IPS-18a (cell line): ENCODE results near the gene UBE2V1.

Experiments
- H3K27ac ChIP-seq: one replicate; pipeline ENCODE4 v1.5.1; 2013; ENCODE audit warnings: low read length
- H3K27me3 ChIP-seq: one replicate; pipeline ENCODE4 v1.6.1; 2013; ENCODE audit warnings: mild to moderate bottlenecking, low read length; ENCODE audit not compliant: control insufficient read depth, insufficient read depth
- H3K36me3 ChIP-seq: one replicate; pipeline ENCODE4 v1.6.1; 2013; ENCODE audit warnings: low read depth, low read length; ENCODE audit not compliant: control insufficient read depth
- H3K4me1 ChIP-seq: one replicate; pipeline ENCODE4 v1.6.1; 2013; ENCODE audit warnings: low read depth, low read length; ENCODE audit not compliant: control insufficient read depth
- H3K4me3 ChIP-seq: one replicate; pipeline ENCODE4 v1.5.1; 2013; ENCODE audit warnings: low read length
- H3K9ac ChIP-seq: one replicate; pipeline ENCODE4 v1.6.1; 2013; ENCODE audit warnings: mild to moderate bottlenecking, low read length, moderate library complexity
- H3K9me3 ChIP-seq: one replicate; pipeline ENCODE4 v1.6.1; 2013; ENCODE audit warnings: low read depth, low read length; ENCODE audit not compliant: control insufficient read depth

The UBE2V1 gene

GRCh38 chr20:50099113-50099512 is 13.8 kb downstream of the UBE2V1 start:
- Histone ChIP-seq H3K9ac (no peak overlapping the region), H3K27me3 (no peaks in the 10 kb centered on the region), H3K36me3 (peaks cover 25% of the 10 kb centered on the region), H3K4me3 (no peak overlapping the region), H3K27ac (no peak overlapping the region), H3K9me3 (no peaks in the 10 kb centered on the region), H3K4me1 (peaks cover 12% of the 10 kb centered on the region)

GRCh38 chr20:50098259-50098658 is 14.7 kb downstream of the UBE2V1 start:
- Histone ChIP-seq H3K4me3 (no peak overlapping the region), H3K36me3 (peaks cover 28% of the 10 kb centered on the region), H3K9me3 (no peaks in the 10 kb centered on the region), H3K4me1 (peaks cover 12% of the 10 kb centered on the region), H3K27ac (no peak overlapping the region), H3K9ac (no peak overlapping the region), H3K27me3 (no peaks in the 10 kb centered on the region)

DNA sequence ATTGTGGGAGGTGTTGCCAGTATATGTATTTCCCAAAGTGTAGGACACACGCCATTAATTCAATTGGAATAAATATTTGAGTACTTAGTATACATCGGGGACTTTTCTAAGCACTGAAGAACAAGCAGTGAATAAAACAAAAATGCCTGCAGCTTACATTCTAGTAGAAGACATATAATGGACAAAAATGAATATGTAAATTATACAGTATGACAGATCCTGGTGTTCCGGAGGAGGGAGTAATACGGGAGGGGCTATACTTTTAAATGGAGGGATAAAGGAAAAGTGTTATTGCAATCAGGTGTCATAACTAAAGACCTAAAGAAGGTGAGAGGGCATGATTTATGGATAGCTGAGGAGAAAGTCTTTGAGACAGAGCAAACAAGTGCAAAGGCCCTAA is 15.1 kb downstream of the UBE2V1 start:
- H3K4me1 ChIP-seq: peaks cover 12% of the 10 kb centered on the region
- no peak overlapping the region for H3K4me3 ChIP-seq
- peaks cover 31% of the 10 kb centered on the region for H3K36me3 ChIP-seq
- no peaks in the 10 kb centered on the region for H3K9me3 ChIP-seq
- no peaks in the 10 kb centered on the region for H3K27me3 ChIP-seq
- no peak overlapping the region for H3K9ac ChIP-seq
- no peak overlapping the region for H3K27ac ChIP-seq

DNA sequence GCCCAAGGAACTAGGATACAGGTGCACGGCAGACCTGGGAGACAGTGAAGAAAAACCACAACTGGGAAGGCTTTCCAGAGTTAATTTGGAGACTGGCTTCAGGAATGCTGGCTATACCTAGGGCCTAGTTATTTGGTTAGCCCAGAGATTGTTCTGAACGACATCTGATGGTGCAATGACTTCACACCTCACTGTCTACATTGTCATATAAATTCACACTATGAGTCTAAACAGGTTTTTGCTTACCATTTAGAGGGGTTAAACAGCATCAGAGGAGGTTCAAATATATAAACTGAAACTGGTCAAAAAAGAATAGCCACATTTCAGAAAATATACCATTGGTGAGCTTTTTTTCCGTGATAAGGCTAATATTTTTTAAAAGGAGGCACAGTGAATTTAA is 16.7 kb downstream of the UBE2V1 start:
- Histone ChIP-seq H3K9ac (no peak overlapping the region), H3K27ac (no peak overlapping the region), H3K4me1 (peaks cover 6% of the 10 kb centered on the region), H3K4me3 (no peak overlapping the region), H3K9me3 (no peaks in the 10 kb centered on the region), H3K27me3 (no peaks in the 10 kb centered on the region), H3K36me3 (peaks cover 34% of the 10 kb centered on the region)

DNA sequence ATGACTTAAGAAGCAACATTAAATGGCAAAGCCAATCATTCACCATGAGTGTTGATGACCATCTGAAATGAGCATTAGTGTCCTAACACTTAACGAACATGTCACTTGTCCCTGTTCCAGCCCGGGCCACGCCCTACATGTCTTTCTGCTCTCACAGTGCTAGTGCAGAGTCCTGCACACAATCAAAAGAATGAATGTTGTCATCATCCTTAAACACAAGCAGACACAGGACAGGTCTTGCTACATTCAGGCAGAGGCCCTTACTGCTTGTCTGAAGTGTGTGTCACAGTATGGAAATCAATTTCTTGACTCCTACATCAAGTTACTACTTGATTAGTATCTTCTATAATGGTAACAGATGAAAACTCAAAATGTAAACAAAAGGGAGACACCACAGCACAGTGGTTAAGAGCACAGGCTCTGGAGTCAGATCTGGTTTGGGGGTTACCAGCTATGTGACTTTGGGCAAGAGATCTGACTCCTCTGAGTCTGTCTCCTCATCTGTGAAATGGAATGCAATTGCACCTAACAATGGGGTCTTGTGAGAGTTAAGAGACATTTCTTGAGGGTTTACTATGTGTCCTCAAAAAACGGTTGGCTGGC is 17.4 kb downstream of the UBE2V1 start:
- Histone ChIP-seq H3K9ac (no peak overlapping the region), H3K9me3 (no peaks in the 10 kb centered on the region), H3K27ac (no peak overlapping the region), H3K4me1 (peaks cover 6% of the 10 kb centered on the region), H3K27me3 (no peaks in the 10 kb centered on the region), H3K36me3 (peaks cover 34% of the 10 kb centered on the region), H3K4me3 (no peak overlapping the region)

GRCh38 chr20:50094522-50094921 is 18.4 kb downstream of the UBE2V1 start:
- Histone ChIP-seq H3K27ac (no peak overlapping the region), H3K27me3 (no peaks in the 10 kb centered on the region), H3K36me3 (peaks cover 36% of the 10 kb centered on the region), H3K9ac (no peak overlapping the region), H3K9me3 (no peaks in the 10 kb centered on the region), H3K4me3 (no peak overlapping the region), H3K4me1 (peaks cover 4% of the 10 kb centered on the region)

DNA sequence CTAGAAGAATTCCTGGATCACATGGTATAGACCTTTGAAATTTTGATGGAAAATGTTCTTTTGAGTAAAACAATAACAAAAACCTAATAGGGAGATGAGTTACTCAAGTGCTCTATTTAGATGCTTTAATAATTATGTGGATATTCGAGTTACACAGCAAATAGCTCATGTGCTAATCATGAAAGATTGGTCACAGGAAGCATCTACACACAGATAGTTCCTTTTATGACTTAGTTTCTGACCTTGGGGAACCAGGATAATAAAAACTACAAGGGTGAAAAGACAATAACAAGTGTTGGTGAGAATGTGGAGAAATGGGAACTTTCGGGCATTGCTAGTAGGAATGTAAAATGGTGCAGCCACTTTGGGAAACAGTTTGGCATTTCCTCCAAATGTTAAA is 19.7 kb downstream of the UBE2V1 start:
- Histone ChIP-seq H3K36me3 (peaks cover 44% of the 10 kb centered on the region), H3K9ac (no peak overlapping the region), H3K9me3 (no peaks in the 10 kb centered on the region), H3K4me3 (no peak overlapping the region), H3K4me1 (no peaks in the 10 kb centered on the region), H3K27me3 (no peaks in the 10 kb centered on the region), H3K27ac (no peak overlapping the region)

DNA sequence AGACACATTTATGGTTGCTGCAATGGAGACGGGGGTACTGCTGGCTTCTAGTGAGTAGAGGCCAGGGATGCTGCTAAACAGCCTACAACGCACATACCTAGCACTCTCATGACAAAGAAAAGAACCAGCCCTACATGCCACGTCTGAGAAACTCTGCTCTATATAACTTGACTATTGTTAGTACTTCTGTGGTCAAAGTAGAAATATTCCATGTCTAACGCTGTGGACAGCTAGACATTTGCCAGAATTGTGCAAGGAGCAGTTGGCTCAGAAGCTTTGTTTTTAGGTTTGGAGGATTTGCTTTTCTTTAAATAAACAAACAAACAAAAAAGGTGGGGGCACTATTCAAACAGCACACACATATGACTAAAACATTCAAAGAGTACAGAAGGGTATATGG is 20.5 kb downstream of the UBE2V1 start:
- Histone ChIP-seq H3K4me3 (no peak overlapping the region), H3K27ac (no peak overlapping the region), H3K4me1 (no peaks in the 10 kb centered on the region), H3K9me3 (no peaks in the 10 kb centered on the region), H3K9ac (no peak overlapping the region), H3K36me3 (peaks cover 48% of the 10 kb centered on the region), H3K27me3 (no peaks in the 10 kb centered on the region)

DNA sequence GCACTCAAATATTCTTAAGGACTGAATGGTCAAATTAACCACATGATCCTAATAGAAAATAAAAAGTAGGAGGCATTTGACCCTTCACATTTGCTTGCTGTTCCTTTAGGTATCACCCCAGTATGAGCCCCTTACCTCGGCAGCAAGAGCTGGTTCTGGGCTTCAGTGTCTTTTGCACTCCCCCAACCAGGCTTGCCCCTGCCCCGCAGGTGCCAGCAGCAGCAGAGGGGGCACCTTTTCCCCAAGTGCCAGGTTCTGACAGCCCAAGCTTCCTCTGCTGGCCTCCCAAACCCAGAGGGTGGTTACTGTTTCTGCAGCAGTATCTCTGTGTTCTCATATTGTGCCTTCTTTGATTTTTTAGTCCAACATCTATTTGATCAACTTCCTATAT is 23.2 kb downstream of the UBE2V1 start:
- Histone ChIP-seq H3K4me1 (peaks cover 12% of the 10 kb centered on the region), H3K27ac (no peak overlapping the region), H3K27me3 (no peaks in the 10 kb centered on the region), H3K36me3 (peaks cover 30% of the 10 kb centered on the region), H3K4me3 (no peak overlapping the region), H3K9me3 (no peaks in the 10 kb centered on the region), H3K9ac (no peak overlapping the region)

GRCh38 chr20:50089140-50089786 is 23.7 kb downstream of the UBE2V1 start:
- H3K27me3 ChIP-seq: no peaks in the 10 kb centered on the region
- no peak overlapping the region for H3K9ac ChIP-seq
- peaks cover 24% of the 10 kb centered on the region for H3K36me3 ChIP-seq
- peaks cover 12% of the 10 kb centered on the region for H3K4me1 ChIP-seq
- no peak overlapping the region for H3K4me3 ChIP-seq
- H3K9me3 ChIP-seq: no peaks in the 10 kb centered on the region
- no peak overlapping the region for H3K27ac ChIP-seq

- Histone ChIP-seq H3K9me3 (no peaks in the 10 kb centered on the region), H3K9ac (no peak overlapping the region), H3K36me3 (peaks cover 19% of the 10 kb centered on the region), H3K4me1 (peaks cover 12% of the 10 kb centered on the region), H3K27me3 (no peaks in the 10 kb centered on the region), H3K4me3 (no peak overlapping the region), H3K27ac (no peak overlapping the region)
Measured at GRCh38 chr20:50088022-50088421, 24.9 kb downstream of the UBE2V1 start.
